ENCODE data around the gene QKI. TPM values are rescaled to one million over a fixed set of nuclear protein-coding genes. Genes with fewer than 3 reads are reported as not detected.

Gene QKI
- total RNA-seq, 2 donors from 2014 or later: 9.1 to 28.0 TPM

DNA sequence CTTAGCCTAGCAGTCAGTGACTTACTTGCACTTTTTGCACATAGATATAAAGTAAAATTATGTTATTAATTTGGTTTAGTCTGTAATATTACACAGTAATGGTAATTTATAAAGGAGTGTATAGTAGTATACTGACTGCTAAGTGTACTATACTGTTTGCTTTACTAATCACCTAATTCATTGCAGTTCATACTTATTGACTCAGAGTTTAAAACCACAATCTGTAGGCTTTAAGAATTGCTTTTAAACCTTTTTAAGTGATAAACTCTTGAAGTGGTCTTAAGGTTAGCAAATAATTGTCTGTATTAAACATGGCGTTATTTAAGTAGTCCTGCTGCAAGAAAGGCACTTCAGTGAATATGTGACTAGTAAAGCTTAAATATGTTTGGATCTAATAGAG lies 151.5 kb downstream of the QKI start:
- no peak overlapping the region for H3K9ac ChIP-seq (ENCODE audit: low read depth in 2 of 2, low read length in 2 of 2)
- TF ChIP-seq, protein P1, sequence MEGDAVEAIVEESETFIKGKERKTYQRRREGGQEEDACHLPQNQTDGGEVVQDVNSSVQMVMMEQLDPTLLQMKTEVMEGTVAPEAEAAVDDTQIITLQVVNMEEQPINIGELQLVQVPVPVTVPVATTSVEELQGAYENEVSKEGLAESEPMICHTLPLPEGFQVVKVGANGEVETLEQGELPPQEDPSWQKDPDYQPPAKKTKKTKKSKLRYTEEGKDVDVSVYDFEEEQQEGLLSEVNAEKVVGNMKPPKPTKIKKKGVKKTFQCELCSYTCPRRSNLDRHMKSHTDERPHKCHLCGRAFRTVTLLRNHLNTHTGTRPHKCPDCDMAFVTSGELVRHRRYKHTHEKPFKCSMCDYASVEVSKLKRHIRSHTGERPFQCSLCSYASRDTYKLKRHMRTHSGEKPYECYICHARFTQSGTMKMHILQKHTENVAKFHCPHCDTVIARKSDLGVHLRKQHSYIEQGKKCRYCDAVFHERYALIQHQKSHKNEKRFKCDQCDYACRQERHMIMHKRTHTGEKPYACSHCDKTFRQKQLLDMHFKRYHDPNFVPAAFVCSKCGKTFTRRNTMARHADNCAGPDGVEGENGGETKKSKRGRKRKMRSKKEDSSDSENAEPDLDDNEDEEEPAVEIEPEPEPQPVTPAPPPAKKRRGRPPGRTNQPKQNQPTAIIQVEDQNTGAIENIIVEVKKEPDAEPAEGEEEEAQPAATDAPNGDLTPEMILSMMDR (IDR thresholded peaks at IDR 0.05): no peak
- no peaks in the 10 kb centered on the region for H3K36me3 ChIP-seq
- no peak for DNase-seq
- no peaks in the 10 kb centered on the region for H3K9me3 ChIP-seq
- H3K4me1 ChIP-seq: no peaks in the 10 kb centered on the region
- no peak overlapping the region for H3K27ac ChIP-seq
- intact Hi-C loops (cut with DNase I): no loop called here
- H3K4me3 ChIP-seq: no peak overlapping the region
- no peaks in the 10 kb centered on the region for H3K27me3 ChIP-seq

DNA sequence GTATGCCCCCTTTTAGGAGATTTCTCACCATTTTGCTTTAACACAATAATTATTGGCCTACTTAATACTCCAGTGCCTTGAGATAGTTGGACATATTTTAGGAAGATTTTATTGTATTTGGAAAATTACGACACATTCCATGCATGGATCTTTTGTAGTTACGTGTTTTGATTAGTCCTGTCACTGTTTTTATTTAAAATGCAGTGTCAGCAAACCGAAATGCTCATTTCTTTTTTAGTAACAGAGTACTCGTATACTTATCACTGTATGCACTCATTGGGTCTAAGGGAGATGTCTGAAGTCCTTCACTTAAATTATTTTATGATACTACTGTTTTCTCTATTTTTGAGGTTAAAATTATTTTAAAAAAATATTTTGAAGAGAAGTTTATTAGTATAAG lies 153.8 kb downstream of the QKI start:
- no peak for DNase-seq
- intact Hi-C loops (cut with DNase I): no loop called here
- no peaks in the 10 kb centered on the region for H3K36me3 ChIP-seq

DNA sequence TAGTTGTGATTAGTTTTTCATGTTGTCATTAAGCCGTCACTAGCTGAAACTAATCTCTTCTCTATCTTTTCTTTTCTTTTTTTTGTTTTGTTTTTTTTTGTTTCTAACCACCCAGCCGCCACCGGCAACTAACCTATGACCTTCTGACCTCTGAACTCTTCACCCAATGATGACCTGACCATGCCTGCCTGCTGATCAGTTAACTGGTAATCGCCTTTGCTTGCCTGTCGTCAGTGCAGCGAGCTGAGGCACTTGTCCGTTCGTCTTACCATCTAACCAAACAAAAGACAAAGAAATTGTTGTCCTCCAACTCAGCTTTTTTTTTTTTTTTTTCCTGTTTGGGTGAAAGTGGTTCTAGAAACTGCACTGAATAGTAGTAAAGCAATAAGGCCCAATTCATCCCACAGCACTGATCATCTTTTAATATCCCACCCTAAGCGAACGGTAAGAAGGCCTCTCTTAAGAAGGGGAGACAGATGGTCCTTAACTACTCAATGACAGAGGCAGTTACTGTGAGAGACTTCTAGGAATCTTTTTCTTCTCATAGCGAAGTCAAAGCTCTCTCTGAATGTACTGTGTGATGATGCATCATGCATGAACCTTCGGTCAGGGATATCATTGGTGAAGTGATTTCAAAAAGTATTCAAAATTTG lies 156.2 kb downstream of the QKI start:
- H3K4me3 ChIP-seq: no peak overlapping the region
- DNase-seq: no peak
- H3K9ac ChIP-seq (ENCODE audit: low read depth in 2 of 2, low read length in 2 of 2): no peak overlapping the region
- intact Hi-C loops (cut with DNase I): no loop called here
- no peaks in the 10 kb centered on the region for H3K9me3 ChIP-seq
- H3K4me1 ChIP-seq: no peaks in the 10 kb centered on the region
- H3K36me3 ChIP-seq: no peaks in the 10 kb centered on the region
- H3K27ac ChIP-seq: no peak overlapping the region
- TF ChIP-seq, protein P1 (IDR thresholded peaks at IDR 0.05): no peak
- no peaks in the 10 kb centered on the region for H3K27me3 ChIP-seq

More for the DNA sequence above, 153.8 kb downstream of the QKI start:
- Histone ChIP-seq H3K4me3 (no peak overlapping the region), H3K27me3 (no peaks in the 10 kb centered on the region), H3K4me1 (no peaks in the 10 kb centered on the region), H3K27ac (no peak overlapping the region), H3K9ac (ENCODE audit: low read depth in 2 of 2, low read length in 2 of 2) (no peak overlapping the region), H3K9me3 (no peaks in the 10 kb centered on the region)
- TF ChIP-seq, protein P1 (IDR thresholded peaks at IDR 0.05): no peak

DNA sequence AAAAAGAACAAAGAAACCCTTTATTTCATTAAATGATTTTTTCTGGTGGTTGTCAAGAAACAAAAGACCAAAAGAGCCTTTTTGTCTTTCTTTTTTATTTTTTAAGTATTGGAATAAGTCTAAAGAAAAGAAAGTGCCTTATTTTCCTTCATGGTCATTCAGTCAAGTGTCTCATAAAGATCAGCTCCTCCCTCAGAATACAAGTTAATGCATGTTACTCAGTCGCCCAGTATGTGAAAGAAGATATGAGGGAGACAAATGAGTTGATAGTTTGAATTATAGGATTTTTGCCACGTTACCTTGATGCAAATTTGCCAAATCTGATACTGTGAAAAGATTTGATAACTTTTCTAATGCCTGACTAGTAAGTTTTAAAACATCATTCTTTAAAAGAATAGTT lies 157.2 kb downstream of the QKI start:
- H3K4me3 ChIP-seq: no peak overlapping the region
- no peak overlapping the region for H3K9ac ChIP-seq (ENCODE audit: low read depth in 2 of 2, low read length in 2 of 2)
- TF ChIP-seq, protein P1 (IDR thresholded peaks at IDR 0.05): no peak
- no peaks in the 10 kb centered on the region for H3K36me3 ChIP-seq
- H3K4me1 ChIP-seq: no peaks in the 10 kb centered on the region
- H3K27me3 ChIP-seq: no peaks in the 10 kb centered on the region
- intact Hi-C loops (cut with DNase I): no loop called here
- no peaks in the 10 kb centered on the region for H3K9me3 ChIP-seq
- DNase-seq: no peak
- no peak overlapping the region for H3K27ac ChIP-seq

DNA sequence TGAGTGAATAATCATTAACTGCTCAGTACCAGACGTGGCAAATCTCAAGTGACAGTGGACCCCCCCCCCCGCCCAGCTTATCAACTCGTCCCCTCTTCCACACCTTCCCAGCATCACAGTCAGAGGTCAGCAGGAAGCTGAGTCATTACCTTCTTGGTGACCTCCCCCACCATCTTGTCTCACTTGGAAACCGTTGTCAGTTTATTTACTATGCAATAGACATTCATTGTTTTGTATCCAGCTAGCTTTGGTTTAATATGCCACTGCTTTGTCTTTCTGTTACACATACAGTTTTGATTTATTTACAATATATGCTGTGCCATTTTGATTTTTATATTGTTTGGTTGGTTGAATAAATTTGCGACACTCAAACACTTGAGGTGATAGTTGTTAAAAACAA lies 158.1 kb downstream of the QKI start:
- TF ChIP-seq, protein P1 (IDR thresholded peaks at IDR 0.05): no peak
- H3K27ac ChIP-seq: no peak overlapping the region
- H3K4me1 ChIP-seq: no peaks in the 10 kb centered on the region
- DNase-seq: no peak
- intact Hi-C loops (cut with DNase I): no loop called here
- no peaks in the 10 kb centered on the region for H3K27me3 ChIP-seq
- no peaks in the 10 kb centered on the region for H3K9me3 ChIP-seq
- no peaks in the 10 kb centered on the region for H3K36me3 ChIP-seq
- no peak overlapping the region for H3K4me3 ChIP-seq
- no peak overlapping the region for H3K9ac ChIP-seq (ENCODE audit: low read depth in 2 of 2, low read length in 2 of 2)

Data from colonic mucosa (tissue), 4 donors.